RWPE2 (cell line): ENCODE results near the gene TXNIP.

ENCODE experiments used
- ATAC-seq: fragments of 200-7000 bp; cut with Tn5 transposase; 3 replicates; pipeline ENCODE4 v1.9.1; 2021; ENCODE audit warnings: low read depth
- DNase-seq: peaks from one replicate; pipeline ENCODE4 v3.0.0-alpha.2; 2020; ENCODE audit warnings: low spot score
- H3K27ac ChIP-seq: fragments of 450-650 bp; 2 replicates; pipeline ENCODE4 v1.5.1; 2017; ENCODE audit warnings: mild to moderate bottlenecking; ENCODE audit not compliant: poor library complexity, severe bottlenecking
- H3K27me3 ChIP-seq: fragments of 250-450 bp; sonication (Bioruptor Pico); 2 replicates; pipeline ENCODE4 v1.5.1; 2021; ENCODE audit warnings: mild to moderate bottlenecking, moderate library complexity; ENCODE audit not compliant: insufficient read depth, poor library complexity, severe bottlenecking
- H3K36me3 ChIP-seq: fragments of 250-450 bp; sonication (Bioruptor Pico); 2 replicates; pipeline ENCODE4 v1.5.1; 2020; ENCODE audit warnings: low read depth, mild to moderate bottlenecking, moderate library complexity
- H3K4me1 ChIP-seq: fragments of 250-450 bp; sonication (Bioruptor Pico); 2 replicates; pipeline ENCODE4 v1.5.1; 2021; ENCODE audit warnings: mild to moderate bottlenecking, moderate library complexity; ENCODE audit not compliant: insufficient read depth, poor library complexity, severe bottlenecking
- H3K4me3 ChIP-seq: fragments of 250-450 bp; sonication (Bioruptor Pico); 2 replicates; pipeline ENCODE4 v1.5.1; 2021; ENCODE audit warnings: mild to moderate bottlenecking, moderate library complexity; ENCODE audit not compliant: severe bottlenecking
- H3K9me3 ChIP-seq: fragments of 250-450 bp; sonication (Bioruptor Pico); 2 replicates; pipeline ENCODE4 v1.5.1; 2021; ENCODE audit warnings: mild to moderate bottlenecking, moderate library complexity; ENCODE audit not compliant: severe bottlenecking
- TF ChIP-seq, protein P1 (sequence below): fragments of 450-650 bp; IDR thresholded peaks from one replicate; pipeline ENCODE4 v1.5.1; 2017; ENCODE audit warnings: mild to moderate bottlenecking, moderate library complexity; ENCODE audit not compliant: poor library complexity, severe bottlenecking

TXNIP gene

DNA sequence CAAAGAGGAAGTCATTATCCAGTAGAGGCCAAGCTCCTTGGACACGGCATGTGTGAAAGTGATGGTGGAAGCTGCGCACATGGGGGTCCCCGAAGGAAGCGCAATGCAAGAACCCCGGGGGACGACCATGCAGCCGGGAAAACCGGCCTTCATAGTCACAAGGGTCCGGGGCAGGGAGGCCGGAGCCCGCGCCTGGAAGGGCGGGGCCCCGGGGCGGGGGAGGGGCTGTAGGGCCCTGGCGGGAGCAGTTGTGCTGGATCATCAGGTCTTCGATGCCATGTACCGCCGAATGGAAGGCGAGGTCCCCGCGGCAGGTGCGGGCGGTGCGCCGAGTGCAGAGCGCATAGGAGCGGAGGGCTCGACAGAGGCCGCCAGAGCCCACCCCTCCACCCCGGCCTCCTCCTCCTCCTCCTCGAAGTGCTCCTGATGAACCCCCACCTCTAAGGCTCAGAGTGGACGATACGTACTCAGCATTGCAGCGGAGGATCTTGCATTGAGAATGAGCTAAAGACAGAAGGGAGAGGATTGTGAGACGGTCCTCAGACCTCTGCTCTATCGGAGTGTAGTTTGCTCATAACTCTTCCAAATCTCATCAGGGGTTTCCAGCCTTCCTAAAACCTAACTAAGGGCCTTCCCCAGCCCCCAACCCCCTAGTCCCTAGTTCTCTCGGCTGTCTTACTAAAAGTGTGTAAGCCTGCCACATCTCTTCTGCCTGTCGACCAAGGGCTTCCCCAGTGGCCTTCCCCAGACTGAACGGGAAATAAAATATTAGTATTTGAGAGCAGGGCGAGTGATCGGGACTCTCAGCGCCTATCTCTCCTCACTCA, 23.1 kb upstream of the TXNIP start:
- TF ChIP-seq, protein P1, sequence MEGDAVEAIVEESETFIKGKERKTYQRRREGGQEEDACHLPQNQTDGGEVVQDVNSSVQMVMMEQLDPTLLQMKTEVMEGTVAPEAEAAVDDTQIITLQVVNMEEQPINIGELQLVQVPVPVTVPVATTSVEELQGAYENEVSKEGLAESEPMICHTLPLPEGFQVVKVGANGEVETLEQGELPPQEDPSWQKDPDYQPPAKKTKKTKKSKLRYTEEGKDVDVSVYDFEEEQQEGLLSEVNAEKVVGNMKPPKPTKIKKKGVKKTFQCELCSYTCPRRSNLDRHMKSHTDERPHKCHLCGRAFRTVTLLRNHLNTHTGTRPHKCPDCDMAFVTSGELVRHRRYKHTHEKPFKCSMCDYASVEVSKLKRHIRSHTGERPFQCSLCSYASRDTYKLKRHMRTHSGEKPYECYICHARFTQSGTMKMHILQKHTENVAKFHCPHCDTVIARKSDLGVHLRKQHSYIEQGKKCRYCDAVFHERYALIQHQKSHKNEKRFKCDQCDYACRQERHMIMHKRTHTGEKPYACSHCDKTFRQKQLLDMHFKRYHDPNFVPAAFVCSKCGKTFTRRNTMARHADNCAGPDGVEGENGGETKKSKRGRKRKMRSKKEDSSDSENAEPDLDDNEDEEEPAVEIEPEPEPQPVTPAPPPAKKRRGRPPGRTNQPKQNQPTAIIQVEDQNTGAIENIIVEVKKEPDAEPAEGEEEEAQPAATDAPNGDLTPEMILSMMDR, result no peak
- no peak for DNase-seq
- no peak for ATAC-seq
- no peak overlapping the region for H3K4me3 ChIP-seq
- H3K36me3 ChIP-seq, result no peaks in the 10 kb centered on the region
- peaks cover 12% of the 10 kb centered on the region for H3K27me3 ChIP-seq
- H3K27ac ChIP-seq, result no peak overlapping the region
- no peaks in the 10 kb centered on the region for H3K9me3 ChIP-seq
- H3K4me1 ChIP-seq, result no peaks in the 10 kb centered on the region

- no peak overlapping the region for H3K4me3 ChIP-seq
- TF ChIP-seq, protein P1, result no peak
- DNase-seq, result no peak
- H3K9me3 ChIP-seq, result no peaks in the 10 kb centered on the region
- H3K4me1 ChIP-seq, result no peaks in the 10 kb centered on the region
- ATAC-seq, result no peak
- H3K27ac ChIP-seq, result no peak overlapping the region
- no peaks in the 10 kb centered on the region for H3K36me3 ChIP-seq
- H3K27me3 ChIP-seq, result peaks cover 12% of the 10 kb centered on the region
Observed at GRCh38 chr1:146016891-146017290, 20.5 kb upstream of the TXNIP start.

GRCh38 chr1:146013559-146013922, 17.2 kb upstream of the TXNIP start:
- Histone ChIP-seq H3K9me3 (no peaks in the 10 kb centered on the region), H3K4me1 (no peaks in the 10 kb centered on the region), H3K36me3 (no peaks in the 10 kb centered on the region), H3K27ac (no peak overlapping the region), H3K27me3 (no peaks in the 10 kb centered on the region), H3K4me3 (no peak overlapping the region)
- DNase-seq, result no peak
- TF ChIP-seq, protein P1, result no peak
- no peak for ATAC-seq

GRCh38 chr1:146012703-146013558, 16.6 kb upstream of the TXNIP start:
- no peak for DNase-seq
- Histone ChIP-seq H3K4me1 (no peaks in the 10 kb centered on the region), H3K4me3 (no peak overlapping the region), H3K36me3 (no peaks in the 10 kb centered on the region), H3K9me3 (no peaks in the 10 kb centered on the region), H3K27ac (no peak overlapping the region), H3K27me3 (no peaks in the 10 kb centered on the region)
- peak; percentile 72; the same call in 2 of the 3 replicates for ATAC-seq
- TF ChIP-seq, protein P1, result peak; percentile 96
